ENCODE data around the gene KANK4.

Gene KANK4

DNA sequence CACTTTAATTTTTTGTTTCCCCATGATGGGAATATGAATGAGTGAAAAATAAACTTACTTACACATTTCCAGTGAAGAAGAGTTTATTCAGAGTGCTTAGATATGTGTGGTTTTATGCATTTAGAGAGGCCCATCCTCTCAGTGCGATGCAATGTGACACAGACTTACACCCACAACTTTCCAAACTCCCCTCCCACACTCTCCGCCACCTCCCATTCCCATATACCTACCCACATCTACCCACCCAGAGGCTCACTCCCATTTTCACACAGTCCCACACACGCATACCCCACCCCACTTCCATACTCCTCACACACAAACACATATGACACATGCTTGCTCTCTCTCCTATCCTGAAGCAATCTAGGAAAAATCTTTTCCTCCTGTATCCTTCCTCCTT, 21.9 kb upstream of the KANK4 start:
- in situ Hi-C loops (cut with HindIII; ENCODE audit: low pct_ligation_motif_present, low pct_unique_long_range_greater_than_20kb, low sequenced_read_pairs): no loop called here
- no peak for DNase-seq

DNA sequence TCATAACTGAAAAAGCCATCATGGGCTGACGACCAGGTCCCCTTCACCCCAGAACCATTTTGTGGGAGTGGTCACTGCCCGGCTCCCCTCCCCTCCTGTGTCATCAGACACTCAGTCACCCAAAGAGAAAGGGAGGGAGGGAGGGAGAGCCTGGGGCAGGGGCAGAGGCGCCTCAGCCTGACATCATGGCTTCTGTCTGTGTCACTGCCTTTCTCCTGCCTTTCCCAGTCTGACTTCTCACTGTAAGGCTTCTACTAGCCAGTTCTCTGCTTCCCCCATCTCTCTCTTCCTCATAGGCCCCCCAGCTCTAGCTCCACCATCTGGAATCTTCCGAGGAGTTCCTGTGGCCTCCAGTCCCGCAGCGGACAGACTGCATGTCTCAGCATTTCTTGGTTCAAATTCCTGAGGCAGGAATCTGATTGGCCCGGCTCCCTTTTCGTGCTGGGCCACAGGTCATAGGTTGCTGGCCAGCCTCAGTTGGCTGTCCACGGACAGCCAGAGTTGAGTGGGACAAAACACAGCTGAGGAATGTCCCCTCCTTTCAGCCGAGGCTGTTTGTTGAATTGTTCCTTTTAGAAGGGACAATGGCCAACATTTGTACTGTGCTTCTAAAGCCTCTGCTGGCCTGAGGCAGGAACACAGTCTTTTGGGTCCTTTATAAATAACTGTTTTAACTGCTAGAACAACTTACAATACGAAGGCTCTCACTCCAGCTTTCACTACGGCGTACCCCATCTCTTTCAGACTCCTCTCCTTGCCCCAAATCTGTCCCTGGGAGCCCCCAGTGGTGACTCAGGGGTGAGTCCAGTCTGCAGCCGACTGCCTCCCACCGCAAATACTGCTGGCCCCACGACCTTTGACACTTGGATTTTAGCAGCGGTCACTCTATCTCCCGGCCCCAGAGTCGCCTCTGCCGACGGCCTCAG, 18.7 kb upstream of the KANK4 start:
- DNase-seq: no peak
- in situ Hi-C loops (cut with HindIII; ENCODE audit: low pct_ligation_motif_present, low pct_unique_long_range_greater_than_20kb, low sequenced_read_pairs): no loop called here

DNA sequence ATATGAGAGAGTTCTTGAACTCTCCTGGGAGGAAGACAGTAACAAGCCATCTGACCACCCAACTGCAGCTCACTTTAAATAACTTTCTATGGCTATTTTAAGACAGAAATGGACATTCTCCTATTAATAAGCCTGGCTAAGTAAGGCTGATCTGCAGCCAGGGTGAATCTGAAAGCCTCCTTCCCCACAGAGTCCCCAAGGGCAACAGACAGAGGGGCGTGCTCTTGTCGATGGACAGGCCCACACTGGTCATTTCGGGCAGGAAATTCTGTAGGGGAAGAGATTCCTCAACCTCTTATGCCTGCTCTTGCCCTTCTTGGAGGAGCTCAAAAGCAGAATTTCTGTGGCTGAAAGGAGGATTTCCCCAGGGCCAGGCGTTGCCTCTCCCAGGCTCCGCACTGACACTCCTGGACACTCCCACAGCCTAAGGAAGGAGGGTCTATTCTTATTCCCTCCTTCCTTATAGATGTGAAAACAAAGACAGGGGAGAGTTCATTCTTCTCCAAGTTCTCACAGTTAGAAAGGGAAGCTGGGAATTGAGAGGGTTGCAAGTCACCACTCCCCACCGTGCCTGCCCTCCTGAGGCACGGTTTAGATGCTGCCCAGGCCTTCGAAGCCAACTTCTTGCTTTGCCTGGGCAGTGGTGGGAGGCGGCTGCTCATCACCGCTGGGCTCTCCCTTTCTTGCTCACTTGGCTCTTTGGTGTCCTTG, 17.9 kb upstream of the KANK4 start:
- in situ Hi-C loops (cut with HindIII; ENCODE audit: low pct_ligation_motif_present, low pct_unique_long_range_greater_than_20kb, low sequenced_read_pairs): no loop called here
- DNase-seq: no peak

DNA sequence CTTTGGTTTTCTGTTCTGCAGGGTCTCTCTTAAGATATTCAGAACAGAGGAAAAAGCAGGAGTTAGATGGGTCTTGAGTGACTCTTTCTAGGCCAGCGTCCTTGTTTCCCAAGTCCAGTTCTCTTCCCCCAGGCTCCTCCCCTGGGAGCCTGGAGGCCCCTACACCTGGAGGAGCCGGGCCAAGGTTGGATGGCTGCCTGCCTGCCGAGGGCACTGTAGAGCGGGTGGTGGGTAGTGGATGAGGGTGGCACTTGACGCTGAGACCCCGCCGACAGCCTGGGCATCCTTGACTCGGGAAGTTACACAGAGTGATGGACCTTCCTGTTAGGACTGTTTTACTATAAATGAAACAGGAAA, 17.4 kb upstream of the KANK4 start:
- in situ Hi-C loops (cut with HindIII; ENCODE audit: low pct_ligation_motif_present, low pct_unique_long_range_greater_than_20kb, low sequenced_read_pairs): no loop called here
- DNase-seq: no peak

DNA sequence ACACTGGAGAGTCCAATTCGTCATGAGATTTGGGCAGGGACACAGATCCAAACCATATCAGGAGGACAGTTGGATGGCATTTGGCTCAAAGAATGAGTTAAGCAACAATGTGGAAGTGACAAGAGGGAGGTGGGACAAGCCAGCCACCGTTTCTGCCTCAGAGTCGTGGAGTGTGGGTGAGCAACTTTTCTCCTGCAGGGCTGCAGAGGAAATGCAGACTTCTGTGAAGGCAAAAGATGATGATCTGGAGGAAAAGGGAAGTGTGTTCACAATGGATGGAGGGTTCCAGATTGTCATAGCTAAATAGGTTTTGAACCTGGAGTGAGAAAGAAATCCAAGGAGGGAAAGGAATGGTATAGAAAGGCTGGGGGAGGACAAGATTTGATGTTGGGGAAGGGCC, 16.4 kb upstream of the KANK4 start:
- DNase-seq: no peak
- in situ Hi-C loops (cut with HindIII; ENCODE audit: low pct_ligation_motif_present, low pct_unique_long_range_greater_than_20kb, low sequenced_read_pairs): no loop called here

DNA sequence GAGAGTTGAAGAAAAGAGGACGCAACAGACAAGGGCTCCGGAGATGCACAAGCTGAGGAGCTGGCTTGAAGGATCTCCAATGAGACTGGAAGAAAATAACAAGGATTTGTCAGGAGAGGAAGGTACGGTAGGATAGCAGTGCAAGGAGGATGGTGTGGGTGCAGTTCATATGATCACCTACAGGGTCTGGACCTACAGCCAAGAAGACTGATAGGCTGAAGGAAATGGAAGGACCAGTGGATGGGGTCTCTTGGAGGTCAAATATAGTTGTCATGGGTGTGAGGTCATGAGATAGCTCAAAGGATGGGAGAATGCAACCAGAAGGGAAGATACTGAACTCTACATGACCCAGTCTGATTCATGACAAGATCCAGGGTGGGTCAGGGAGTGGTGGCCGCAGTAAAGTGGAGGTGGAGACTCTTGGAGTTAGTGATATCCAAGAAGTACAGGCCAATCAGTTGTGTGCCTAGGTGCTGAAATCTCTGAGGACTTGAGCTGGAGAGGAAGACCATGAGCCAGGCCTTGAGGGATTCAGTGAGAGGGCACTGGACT, 15.3 kb upstream of the KANK4 start:
- in situ Hi-C loops (cut with HindIII; ENCODE audit: low pct_ligation_motif_present, low pct_unique_long_range_greater_than_20kb, low sequenced_read_pairs): no loop called here
- no peak for DNase-seq

DNA sequence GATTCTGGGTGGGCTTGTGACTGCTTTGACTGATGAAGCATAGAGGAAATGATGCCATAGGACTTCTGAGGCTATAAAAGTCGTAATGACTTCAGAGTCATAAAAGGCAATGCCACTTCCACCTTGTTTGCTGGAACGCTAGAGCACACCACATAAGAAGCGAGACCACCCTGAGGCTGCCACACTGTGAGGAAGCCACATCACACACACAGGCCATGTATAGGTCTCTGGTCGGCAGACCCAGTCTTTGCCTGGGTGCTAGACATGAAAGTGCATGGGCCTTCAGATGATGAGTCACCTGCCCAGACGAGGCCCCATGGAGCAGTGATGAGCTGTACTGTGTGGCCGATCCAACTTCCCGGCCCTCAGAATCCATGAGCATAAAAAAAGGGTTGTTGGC, 14.2 kb upstream of the KANK4 start:
- in situ Hi-C loops (cut with HindIII; ENCODE audit: low pct_ligation_motif_present, low pct_unique_long_range_greater_than_20kb, low sequenced_read_pairs): no loop called here
- no peak for DNase-seq

DNA sequence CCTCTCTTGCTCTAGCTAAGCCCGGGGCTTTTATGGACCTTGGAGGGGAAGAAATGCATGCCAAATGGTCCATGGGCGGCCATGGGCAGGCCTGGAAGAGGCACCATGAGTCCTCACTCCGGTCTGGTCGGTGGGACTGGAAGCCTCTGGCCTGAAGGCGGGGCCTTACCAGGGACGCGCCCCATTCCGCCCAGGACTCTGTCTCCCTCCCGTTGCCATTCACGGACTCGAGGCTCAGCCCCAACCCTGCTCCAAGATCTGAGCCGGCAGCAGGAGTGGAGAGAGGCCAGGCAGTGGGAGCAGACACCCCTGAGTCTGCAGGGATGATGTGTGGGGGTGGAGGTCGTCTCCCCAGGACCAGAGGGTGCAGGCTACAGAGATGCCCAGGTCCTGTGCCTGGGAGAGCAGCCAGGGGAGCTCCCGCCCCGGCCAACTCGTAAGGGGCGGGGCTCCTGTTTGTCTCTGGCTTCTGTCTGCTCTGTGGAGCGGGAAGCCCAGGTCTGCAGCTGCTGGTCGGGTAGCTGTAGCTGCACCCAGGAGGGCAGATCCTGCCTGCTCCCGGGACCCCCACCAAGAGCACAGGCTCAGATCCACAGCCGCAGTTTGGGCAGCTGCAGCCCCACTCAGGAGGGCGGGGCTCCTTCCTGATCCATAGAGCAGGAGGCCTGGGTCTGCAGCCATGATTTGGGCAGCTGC, 8.3 kb upstream of the KANK4 start:
- in situ Hi-C loops (cut with HindIII; ENCODE audit: low pct_ligation_motif_present, low pct_unique_long_range_greater_than_20kb, low sequenced_read_pairs): no loop called here
- no peak for DNase-seq

DNA sequence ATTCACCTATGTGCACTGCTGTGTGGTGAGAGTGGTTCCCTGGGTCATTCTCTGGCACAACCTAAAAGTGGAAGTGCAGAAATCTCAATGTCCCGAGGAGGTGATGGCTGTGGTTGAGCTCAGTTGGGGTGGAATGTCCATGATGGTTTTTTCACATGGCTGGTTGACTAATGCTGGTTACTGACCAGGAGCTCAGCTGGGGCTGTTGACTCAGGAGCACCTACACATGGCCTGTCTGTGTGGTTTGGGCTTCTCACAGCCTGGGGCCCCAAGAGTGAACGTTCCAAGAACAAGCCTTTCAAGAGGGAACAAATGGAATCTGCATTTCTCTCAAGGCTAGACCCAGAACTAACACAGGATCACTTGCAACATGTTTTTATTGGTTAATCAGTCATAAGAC, 6.4 kb upstream of the KANK4 start:
- in situ Hi-C loops (cut with HindIII; ENCODE audit: low pct_ligation_motif_present, low pct_unique_long_range_greater_than_20kb, low sequenced_read_pairs): no loop called here
- no peak for DNase-seq

DNA sequence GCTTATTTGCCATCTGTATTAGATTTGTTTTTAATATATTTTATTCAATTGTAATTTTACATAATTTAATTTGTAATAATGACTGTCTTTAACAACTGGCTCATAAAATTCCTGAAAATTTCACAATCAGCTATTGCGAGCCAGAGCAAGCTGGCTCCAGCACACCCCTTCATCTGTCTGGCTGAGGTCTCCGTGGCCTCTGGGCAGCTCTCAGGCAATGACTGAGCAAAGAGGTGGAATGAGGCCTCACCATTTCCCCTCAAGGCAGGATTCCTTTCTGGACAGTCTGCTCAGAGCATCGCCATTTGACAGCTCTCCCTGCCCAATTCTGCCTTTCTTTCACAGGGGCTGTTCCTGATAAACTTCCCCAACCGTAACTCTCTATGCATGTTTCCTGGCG, 5.8 kb upstream of the KANK4 start:
- in situ Hi-C loops (cut with HindIII; ENCODE audit: low pct_ligation_motif_present, low pct_unique_long_range_greater_than_20kb, low sequenced_read_pairs): no loop called here

DNA sequence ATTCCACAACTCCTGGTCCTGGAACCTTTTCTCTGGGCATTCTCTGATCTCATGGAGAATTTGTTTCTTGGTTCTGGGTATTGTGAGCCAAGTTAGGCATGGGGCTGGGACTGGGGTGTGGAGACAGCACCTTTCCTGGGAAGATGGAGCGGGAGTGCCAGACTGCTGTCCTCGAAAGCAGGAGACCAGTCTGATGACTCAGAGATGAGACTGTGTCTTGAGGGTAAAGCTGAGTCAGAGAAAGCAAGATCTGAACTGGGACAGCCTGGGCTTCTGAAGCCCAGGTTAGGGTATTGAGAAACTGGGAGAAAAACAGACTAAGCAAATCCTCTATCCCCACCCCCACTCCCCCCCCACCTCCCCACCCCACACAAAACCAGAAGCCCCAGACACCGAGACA, 2.2 kb upstream of the KANK4 start:
- in situ Hi-C loops (cut with HindIII; ENCODE audit: low pct_ligation_motif_present, low pct_unique_long_range_greater_than_20kb, low sequenced_read_pairs): no loop called here
- peak; percentile 31 for DNase-seq

More for the DNA sequence above, 5.8 kb upstream of the KANK4 start:
- no peak for DNase-seq

DNA sequence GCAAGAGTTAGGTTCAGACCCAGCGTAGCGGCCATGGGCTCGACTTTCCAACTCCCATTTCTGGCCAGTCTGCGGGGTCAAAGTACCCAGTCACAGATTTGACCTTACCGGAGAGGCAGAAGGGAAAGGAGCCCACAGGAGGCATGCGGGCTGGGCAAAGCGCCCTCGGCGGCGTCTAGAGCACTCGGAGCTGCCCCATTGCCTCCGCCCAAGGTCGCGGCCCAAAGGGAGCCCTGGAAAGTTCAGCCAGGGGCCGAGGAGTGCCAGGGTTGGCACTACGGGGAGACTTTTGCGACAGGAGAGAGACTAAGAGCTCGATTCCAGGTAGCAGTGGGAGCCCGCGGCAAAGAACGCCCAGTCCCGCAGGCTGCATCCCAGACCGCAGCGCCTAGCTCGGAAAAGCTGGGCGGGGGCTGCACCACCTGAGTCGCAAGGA, 896 bp downstream of the KANK4 start:
- in situ Hi-C loops (cut with HindIII; ENCODE audit: low pct_ligation_motif_present, low pct_unique_long_range_greater_than_20kb, low sequenced_read_pairs): no loop called here
- DNase-seq: no peak

DNA sequence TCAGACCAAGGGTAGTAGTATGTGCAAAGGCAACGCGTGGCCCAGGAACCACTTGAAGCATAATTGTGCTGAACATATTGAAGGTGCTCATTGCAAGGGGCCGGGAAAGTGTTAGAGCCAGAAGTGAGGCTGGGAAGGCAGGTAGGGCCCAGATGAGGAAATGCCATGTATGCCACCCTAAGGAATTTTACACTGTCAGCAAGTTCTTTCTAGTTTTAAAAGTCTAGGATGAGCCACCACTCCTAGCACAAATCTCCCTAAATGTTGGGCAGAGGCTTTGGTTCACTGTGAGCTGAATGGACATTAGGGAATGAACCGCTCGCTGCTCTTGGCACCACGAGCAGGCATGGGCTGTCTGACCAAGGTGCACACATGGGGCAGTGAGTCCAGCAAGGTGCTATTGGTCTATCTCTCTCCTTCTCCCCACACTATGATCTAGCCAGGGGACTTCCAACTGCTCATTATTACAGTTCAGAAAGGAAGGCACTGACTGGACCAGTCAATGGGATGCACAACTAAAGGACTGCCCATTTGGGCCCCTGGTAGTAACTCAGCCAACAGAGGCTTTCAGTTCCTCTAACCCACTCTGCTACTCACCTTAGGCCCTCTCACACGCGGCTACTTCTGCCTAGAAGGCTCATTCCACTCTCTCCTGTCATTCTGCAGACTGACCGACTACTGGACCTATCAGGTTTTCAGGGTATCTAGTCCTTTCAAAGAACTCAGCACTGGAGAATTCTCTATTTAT, 2.0 kb downstream of the KANK4 start:
- DNase-seq: no peak
- in situ Hi-C loops (cut with HindIII; ENCODE audit: low pct_ligation_motif_present, low pct_unique_long_range_greater_than_20kb, low sequenced_read_pairs): no loop called here

DNA sequence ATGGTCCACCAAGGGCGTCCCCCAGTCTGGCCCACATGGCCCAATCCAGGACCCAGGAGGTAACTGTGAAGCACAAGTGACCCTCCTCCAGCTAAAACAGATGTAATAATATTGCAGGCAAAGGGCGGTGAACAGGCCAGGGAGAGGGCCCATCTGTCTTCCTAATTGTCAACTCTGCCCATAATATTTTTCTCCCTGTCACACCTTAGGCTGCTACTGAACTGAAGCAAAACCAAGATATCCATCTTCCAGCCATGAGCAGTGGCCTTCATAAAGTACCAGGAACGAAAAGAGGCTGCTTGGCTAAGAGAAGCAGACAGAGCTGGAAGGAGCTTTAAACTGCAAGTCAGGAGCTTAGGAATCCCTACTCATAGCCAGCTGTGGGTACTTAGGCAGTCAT, 3.1 kb downstream of the KANK4 start:
- DNase-seq: no peak
- in situ Hi-C loops (cut with HindIII; ENCODE audit: low pct_ligation_motif_present, low pct_unique_long_range_greater_than_20kb, low sequenced_read_pairs): no loop called here

DNA sequence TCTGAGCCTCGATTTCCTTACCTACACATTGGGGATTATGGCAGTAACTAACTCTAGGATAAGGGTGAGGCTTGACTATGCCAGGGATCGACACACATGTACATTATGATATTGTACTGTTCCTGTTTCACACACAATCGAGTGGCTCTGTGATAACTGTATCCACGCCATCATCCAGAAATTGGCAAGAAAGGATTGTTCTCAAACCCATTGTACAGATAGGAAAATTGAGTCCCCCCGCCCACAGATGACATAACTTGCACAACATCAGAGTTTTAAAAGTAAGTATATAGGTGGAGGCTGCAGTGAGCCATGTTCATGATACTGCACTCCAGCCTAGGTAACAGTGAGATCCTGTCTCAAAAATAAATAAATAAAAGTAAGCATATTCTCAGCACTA, 3.8 kb downstream of the KANK4 start:
- in situ Hi-C loops (cut with HindIII; ENCODE audit: low pct_ligation_motif_present, low pct_unique_long_range_greater_than_20kb, low sequenced_read_pairs): no loop called here

DNA sequence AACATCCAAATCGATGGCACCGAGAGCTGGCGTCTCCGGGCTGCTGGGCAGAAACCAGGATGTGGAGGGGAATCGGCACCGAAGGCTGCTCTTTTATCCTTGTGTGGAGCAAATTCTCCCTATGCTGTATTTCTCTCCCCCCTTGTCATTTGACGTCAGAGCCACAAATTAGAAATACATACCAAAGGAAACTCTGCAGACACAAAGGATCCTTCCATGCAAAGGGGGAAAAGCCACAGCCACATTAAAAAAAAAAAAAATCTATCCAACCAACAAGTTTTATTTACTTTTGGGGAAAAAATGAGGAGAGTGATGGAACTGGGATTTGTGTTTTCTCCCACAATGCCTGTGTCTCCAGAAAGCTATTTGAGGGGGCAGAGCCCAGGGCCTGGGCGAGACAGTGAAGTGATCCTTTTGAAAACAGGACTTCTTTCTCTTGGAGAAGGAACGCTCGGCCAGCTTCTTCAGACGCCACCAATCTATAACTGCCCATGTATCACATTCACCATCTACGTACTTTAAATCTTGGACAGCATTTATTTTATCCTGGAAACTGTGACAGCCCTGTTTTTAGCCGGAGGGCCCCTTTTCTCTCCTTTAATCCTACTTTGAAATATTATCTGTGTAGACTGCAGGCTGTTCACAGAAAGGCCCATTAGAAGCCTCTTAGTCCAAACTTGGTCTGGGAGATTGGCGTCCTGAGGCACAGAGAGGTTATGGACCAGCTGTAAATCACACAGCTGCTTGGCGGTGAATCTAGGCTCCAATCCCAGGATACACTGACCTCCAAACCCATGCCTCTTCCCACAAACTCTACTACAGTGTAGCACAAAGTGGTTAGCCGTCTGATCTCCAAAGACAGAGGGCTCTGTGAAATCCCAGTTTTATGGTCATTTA, 4.5 kb downstream of the KANK4 start:
- no peak for DNase-seq
- in situ Hi-C loops (cut with HindIII; ENCODE audit: low pct_ligation_motif_present, low pct_unique_long_range_greater_than_20kb, low sequenced_read_pairs): no loop called here

More for the DNA sequence above, 3.8 kb downstream of the KANK4 start:
- DNase-seq: no peak

DNA sequence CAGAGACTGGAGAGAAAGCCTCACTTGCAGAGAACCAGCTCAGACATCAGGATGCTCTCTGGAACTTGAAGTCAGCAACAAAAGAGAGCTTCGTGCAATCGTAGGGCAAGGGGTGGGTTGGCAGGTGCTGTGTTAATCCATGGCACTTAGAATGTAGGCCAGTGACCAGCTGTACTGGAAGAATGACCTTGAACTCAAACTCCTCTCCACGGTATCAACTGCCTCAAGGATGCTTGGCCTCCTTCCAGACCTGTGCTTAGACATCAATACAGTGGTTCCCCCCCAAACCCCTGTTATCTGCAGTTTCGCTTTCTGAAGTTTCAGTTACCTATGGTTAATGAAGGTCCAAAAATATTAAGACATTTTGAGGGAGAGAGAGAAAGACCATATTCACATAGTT, 6.5 kb downstream of the KANK4 start:
- no peak for DNase-seq
- in situ Hi-C loops (cut with HindIII; ENCODE audit: low pct_ligation_motif_present, low pct_unique_long_range_greater_than_20kb, low sequenced_read_pairs): no loop called here

All from ACHN (cell line).